ENCODE measurements around the gene RCCD1.
"Not testable (repeated sequence)": the region's sequence is repeated elsewhere in the genome, so short reads cannot be mapped to it uniquely, and the experiment has no call there.

RCCD1 gene

GRCh38 chr15:90954712-90955623 is at the start of gene RCCD1:
Gene RCCD1 (plus strand): TSS chr15:90954884. CDS start chr15:90956735, 1,851 bp downstream.
- DNase-seq (ENCODE audit: low read depth), result peak; percentile 97

- DNase-seq (ENCODE audit: low read depth), result no peak
Observed at GRCh38 chr15:90905306-90906180, 49.1 kb upstream of the RCCD1 start.

- no peak for DNase-seq (ENCODE audit: low read depth)
Observed at GRCh38 chr15:90906181-90906849, 48.4 kb upstream of the RCCD1 start.

GRCh38 chr15:90907051-90907660 is 47.5 kb upstream of the RCCD1 start:
- no peak for DNase-seq (ENCODE audit: low read depth)

GRCh38 chr15:90907838-90908507 is 46.7 kb upstream of the RCCD1 start:
- DNase-seq (ENCODE audit: low read depth), result no peak

- DNase-seq (ENCODE audit: low read depth), result not testable (repeated sequence)
Observed at GRCh38 chr15:90909449-90909848, 45.2 kb upstream of the RCCD1 start.

- DNase-seq (ENCODE audit: low read depth), result no peak
Observed at GRCh38 chr15:90909976-90910375, 44.7 kb upstream of the RCCD1 start.

GRCh38 chr15:90910441-90911301 is 44.0 kb upstream of the RCCD1 start:
- no peak for DNase-seq (ENCODE audit: low read depth)

- DNase-seq (ENCODE audit: low read depth), result no peak
Observed at GRCh38 chr15:90911302-90911623, 43.4 kb upstream of the RCCD1 start.

GRCh38 chr15:90911906-90912769 is 42.5 kb upstream of the RCCD1 start:
- DNase-seq (ENCODE audit: low read depth), result no peak

- no peak for DNase-seq (ENCODE audit: low read depth)
Observed at GRCh38 chr15:90912770-90913075, 42.0 kb upstream of the RCCD1 start.

GRCh38 chr15:90913398-90913944 is 41.2 kb upstream of the RCCD1 start:
- DNase-seq (ENCODE audit: low read depth), result no peak

- DNase-seq (ENCODE audit: low read depth), result no peak
Observed at GRCh38 chr15:90914305-90915080, 40.2 kb upstream of the RCCD1 start.

GRCh38 chr15:90915216-90915807 is 39.4 kb upstream of the RCCD1 start:
- DNase-seq (ENCODE audit: low read depth), result no peak

- no peak for DNase-seq (ENCODE audit: low read depth)
Observed at GRCh38 chr15:90915808-90916440, 38.8 kb upstream of the RCCD1 start.

GRCh38 chr15:90916461-90916860 is 38.2 kb upstream of the RCCD1 start:
- no peak for DNase-seq (ENCODE audit: low read depth)

- DNase-seq (ENCODE audit: low read depth), result no peak
Observed at GRCh38 chr15:90917569-90917968, 37.1 kb upstream of the RCCD1 start.

All from CMK (cell line).